H1 (cell line): ENCODE measurements around the gene EIF4E2. TPM values are rescaled to one million over a fixed set of nuclear protein-coding genes. Genes with fewer than 3 reads are reported as not detected.

ENCODE experiments used
- CTCF ChIA-PET: fragments of 300-600 bp; sonication (Branson Sonifier 250); formaldehyde crosslinking; loops from one replicate; lab custom pipeline; 2021; ENCODE audit not compliant: partially characterized antibody; lab: Charles Lee
- POLR2A ChIA-PET: fragments of 300-600 bp; sonication (Branson Sonifier 250); formaldehyde crosslinking; loops from one replicate; lab custom pipeline; 2021; ENCODE audit warnings: inconsistent platforms; ENCODE audit not compliant: partially characterized antibody; lab: Charles Lee
- DNase-seq, 2 experiments: peaks; one replicate each; pipeline versions ENCODE4 v3.0.0 to v3.0.0-alpha.2; 2010 to 2022; ENCODE audit warnings: low spot score in 2 of 2, low read depth in 1 of 2, mixed read lengths in 1 of 2
- FAIRE-seq: peaks from 2 replicates; lab custom pipeline; 2011; peaks lifted over from hg19 to GRCh38; lab: Jason Lieb, UNC
- H2AFZ ChIP-seq: 2 replicates; pipeline ENCODE4 v1.8.1; 2012; ENCODE audit warnings: low read length, inconsistent platforms
- H2AK5ac ChIP-seq: 2 replicates; pipeline ENCODE4 v1.6.1; 2013; ENCODE audit warnings: low read depth, low read length
- H2BK120ac ChIP-seq: replicated peaks from 2 replicates; pipeline ENCODE3; 2013; ENCODE audit warnings: low read depth, low read length, inconsistent platforms
- H2BK12ac ChIP-seq: 2 replicates; pipeline ENCODE4 v1.6.1; 2013; ENCODE audit warnings: low read depth, low read length
- H2BK15ac ChIP-seq: 2 replicates; pipeline ENCODE4 v1.6.1; 2013; ENCODE audit warnings: low read length
- H2BK20ac ChIP-seq: 2 replicates; pipeline ENCODE4 v1.6.1; 2013; ENCODE audit warnings: low read length
- H2BK5ac ChIP-seq: 2 replicates; pipeline ENCODE4 v1.6.1; 2013; ENCODE audit warnings: low read depth, low read length
- H3K14ac ChIP-seq: 2 replicates; pipeline ENCODE4 v1.6.1; 2013; ENCODE audit warnings: inconsistent platforms; ENCODE audit not compliant: insufficient read length
- H3K18ac ChIP-seq: 2 replicates; pipeline ENCODE4 v1.6.1; 2013; ENCODE audit warnings: low read length; ENCODE audit errors: extremely low read depth
- H3K23ac ChIP-seq: 2 replicates; pipeline ENCODE4 v1.6.1; 2013; ENCODE audit warnings: inconsistent platforms; ENCODE audit not compliant: insufficient read length
- H3K23me2 ChIP-seq: 2 replicates; pipeline ENCODE4 v1.6.1; 2013; ENCODE audit warnings: low read depth, low read length
- H3K27ac ChIP-seq: 2 replicates; pipeline ENCODE4 v1.6.1; 2011; ENCODE audit warnings: low read depth, low read length, inconsistent platforms
- H3K27me3 ChIP-seq, 4 experiments: replicated peaks in 1 of 4; 1 replicate in 1 of 4; 2 replicates in 3 of 4; pipeline versions ENCODE4 v1.6.1 to v1.8.1; 2011 to 2013; ENCODE audit warnings: low read length in 3 of 4, mild to moderate bottlenecking in 3 of 4, inconsistent platforms in 2 of 4, mixed read lengths in 2 of 4, moderate library complexity in 1 of 4; ENCODE audit not compliant: control insufficient read depth in 3 of 4, insufficient read depth in 3 of 4; ENCODE audit errors: extremely low read depth in 1 of 4
- H3K36me3 ChIP-seq, 4 experiments: 2 replicates each; pipeline versions ENCODE4 v1.6.1 to v1.8.1; 2011 to 2013; ENCODE audit warnings: mild to moderate bottlenecking in 4 of 4, low read length in 3 of 4, moderate library complexity in 2 of 4, control low read depth in 1 of 4, inconsistent platforms in 1 of 4; ENCODE audit not compliant: insufficient read depth in 4 of 4, control insufficient read depth in 2 of 4
- H3K4ac ChIP-seq: replicated peaks from 2 replicates; pipeline ENCODE3; 2013; ENCODE audit warnings: low read length, low read depth, mixed read lengths, inconsistent platforms; ENCODE audit not compliant: insufficient read length
- H3K4me1 ChIP-seq, 4 experiments: replicated peaks in 1 of 4; 1 replicate in 1 of 4; 2 replicates in 3 of 4; pipeline versions ENCODE4 v1.6.1 to v1.8.1; 2011 to 2013; ENCODE audit warnings: low read length in 3 of 4, inconsistent platforms in 2 of 4, mixed read lengths in 1 of 4; ENCODE audit not compliant: insufficient read depth in 4 of 4, control insufficient read depth in 3 of 4
- H3K4me2 ChIP-seq, 2 experiments: 2 replicates each; pipeline versions ENCODE4 v1.6.1 to v1.8.1; 2011 to 2013; ENCODE audit warnings: low read depth in 2 of 2, low read length in 2 of 2, control low read depth in 1 of 2, inconsistent platforms in 1 of 2, mild to moderate bottlenecking in 1 of 2; ENCODE audit not compliant: insufficient read depth in 1 of 2
- H3K4me3 ChIP-seq, 4 experiments: fragments of 200-600, 300-600 bp in 1 of 4; sonication (generic), shearing (Covaris generic), sonication (Bioruptor Twin) in 1 of 4; 2 replicates each; pipeline versions ENCODE4 v1.5.1 to v1.8.1; 2011 to 2016; ENCODE audit warnings: low read length in 4 of 4, low read depth in 3 of 4, control low read depth in 2 of 4, inconsistent platforms in 2 of 4, mild to moderate bottlenecking in 2 of 4, mixed read lengths in 1 of 4, moderate library complexity in 1 of 4; ENCODE audit not compliant: insufficient read depth in 2 of 4; ENCODE audit errors: extremely low read depth in 1 of 4
- H3K56ac ChIP-seq: replicated peaks from 2 replicates; pipeline ENCODE3; 2013; ENCODE audit warnings: low read depth, mild to moderate bottlenecking, mixed read lengths, low read length, inconsistent platforms; ENCODE audit not compliant: insufficient read length
- H3K79me1 ChIP-seq: 2 replicates; pipeline ENCODE4 v1.6.1; 2013; ENCODE audit warnings: low read depth, low read length, control low read depth
- H3K79me2 ChIP-seq, 2 experiments: 2 replicates each; pipeline versions ENCODE4 v1.6.1 to v1.8.1; 2012 to 2013; ENCODE audit warnings: low read length in 2 of 2, mild to moderate bottlenecking in 2 of 2, inconsistent platforms in 1 of 2; ENCODE audit not compliant: insufficient read depth in 2 of 2, control insufficient read depth in 1 of 2
- H3K9ac ChIP-seq, 4 experiments: replicated peaks in 1 of 4; 1 replicate in 1 of 4; 2 replicates in 3 of 4; pipeline versions ENCODE4 v1.6.1 to v1.8.1; 2011 to 2013; ENCODE audit warnings: low read depth in 3 of 4, low read length in 3 of 4, control low read depth in 2 of 4, mild to moderate bottlenecking in 2 of 4, moderate library complexity in 2 of 4, inconsistent platforms in 1 of 4; ENCODE audit errors: extremely low read depth in 1 of 4
- H3K9me3 ChIP-seq, 2 experiments: 2 replicates each; pipeline versions ENCODE4 v1.6.1 to v1.8.1; 2012 to 2013; ENCODE audit warnings: mild to moderate bottlenecking in 2 of 2, moderate library complexity in 2 of 2, control low read depth in 1 of 2, inconsistent platforms in 1 of 2, low read depth in 1 of 2, low read length in 1 of 2, mixed read lengths in 1 of 2; ENCODE audit not compliant: insufficient read depth in 2 of 2
- H4K20me1 ChIP-seq, 2 experiments: replicated peaks in 1 of 2; 2 replicates each; pipeline versions ENCODE3 to v1.8.1; 2011 to 2013; ENCODE audit warnings: inconsistent platforms in 2 of 2, low read length in 2 of 2, mild to moderate bottlenecking in 1 of 2; ENCODE audit not compliant: insufficient read depth in 2 of 2, control insufficient read depth in 1 of 2
- H4K5ac ChIP-seq: 2 replicates; pipeline ENCODE4 v1.6.1; 2013; ENCODE audit warnings: low read length, low read depth, mixed read lengths, inconsistent platforms; ENCODE audit not compliant: insufficient read length
- H4K8ac ChIP-seq: 2 replicates; pipeline ENCODE4 v1.8.0; 2013; ENCODE audit warnings: mild to moderate bottlenecking, moderate library complexity, low read length, inconsistent platforms; ENCODE audit not compliant: insufficient read depth; ENCODE audit errors: extremely low read depth
- H4K91ac ChIP-seq: replicated peaks from 2 replicates; pipeline ENCODE3; 2013; ENCODE audit warnings: low read length, mixed read lengths, inconsistent platforms; ENCODE audit not compliant: insufficient read length
- BACH1 ChIP-seq: IDR thresholded peaks from 2 replicates; pipeline ENCODE4 v1.6.1; 2012; ENCODE audit warnings: low read length, improper control_type of control experiment
- CBX8 ChIP-seq: fragments of 300-800, 300-1000 bp; sonication (generic); IDR thresholded peaks from 2 replicates; pipeline ENCODE4 v1.7.1; 2016; ENCODE audit warnings: low read depth, low read length, borderline replicate concordance
- EGR1 ChIP-seq: IDR thresholded peaks from 2 replicates; pipeline ENCODE4 v1.6.1; 2011; ENCODE audit warnings: low read depth, low read length, borderline replicate concordance
- EZH2 ChIP-seq: fragments of 200-600 bp; sonication (generic); IDR thresholded peaks from 2 replicates; pipeline ENCODE4 v1.7.1; 2012; ENCODE audit warnings: low read depth, mild to moderate bottlenecking, moderate library complexity, low read length, inconsistent platforms; ENCODE audit not compliant: severe bottlenecking
- HDAC6 ChIP-seq: IDR thresholded peaks from one replicate; pipeline ENCODE4 v1.7.1; 2012; ENCODE audit warnings: low read depth, mild to moderate bottlenecking, inconsistent platforms, low read length, moderate library complexity
- JUN ChIP-seq: IDR thresholded peaks from 2 replicates; pipeline ENCODE4 v1.6.1; 2011; ENCODE audit warnings: low read depth, mild to moderate bottlenecking, improper control_type of control experiment, low read length
- KDM1A ChIP-seq: fragments of 200-600, 300-600 bp; sonication (generic); IDR thresholded peaks from 2 replicates; pipeline ENCODE4 v1.7.1; 2016; ENCODE audit warnings: mild to moderate bottlenecking, low read length, borderline replicate concordance
- MAFK ChIP-seq: IDR thresholded peaks from 2 replicates; pipeline ENCODE4 v1.6.1; 2012; ENCODE audit warnings: low read depth, mild to moderate bottlenecking, improper control_type of control experiment, low read length
- SRF ChIP-seq: IDR thresholded peaks from 2 replicates; pipeline ENCODE4 v1.6.1; 2011; ENCODE audit warnings: mild to moderate bottlenecking, low read depth, low read length, moderate library complexity
- TEAD4 ChIP-seq: IDR thresholded peaks from 2 replicates; pipeline ENCODE4 v1.6.1; 2012; ENCODE audit warnings: low read depth, low read length, inconsistent platforms, mixed read lengths
- YY1 ChIP-seq: IDR thresholded peaks from 2 replicates; pipeline ENCODE4 v1.6.1; 2011; ENCODE audit warnings: low read depth, mild to moderate bottlenecking, low read length
- WGBS, 2 experiments: shearing (Covaris generic) in 1 of 2; methylation state at CpG; one replicate each; pipeline versions ENCODE4 v1.1.6 to v1.1.7; 2013 to 2015; ENCODE audit warnings: low lambda C conversion rate in 2 of 2, mixed read lengths in 2 of 2, inconsistent platforms in 1 of 2, low coverage in 1 of 2, missing lambda C conversion rate in 1 of 2; ENCODE audit not compliant: insufficient replicate concordance in 2 of 2, insufficient coverage in 1 of 2, insufficient read length in 1 of 2; ENCODE audit errors: extremely low coverage in 1 of 2, missing lambda C conversion rate in 1 of 2; 5-methylcytosine and 5-hydroxymethylcytosine counted together
- polyA plus RNA-seq, 7 experiments: library from polyadenylated mRNA; depleted of rRNA in 3 of 7; stranded (reverse) in 5 of 7; unstranded in 2 of 7; fragments of >200 nt in 5 of 7; fragments of 200-250 nt in 2 of 7; gene quantifications; 1 replicate in 5 of 7; 2 replicates in 1 of 7; 4 replicates in 1 of 7; pipeline versions ENCODE4 v1.2.1 to v1.2.3, GENCODE V29; 2011 to 2013; ENCODE audit warnings: missing spikeins in 2 of 7, mixed read lengths in 2 of 7
- total RNA-seq: library from RNA; stranded (reverse); fragmentation: NEBNext Ultra II Directional; extraction: Animal tissue kit (Norgen Biotek cat#: 25700); gene quantifications from 2 replicates; pipeline ENCODE4 v1.2.1, GENCODE V29; 2021

EIF4E2 gene
- total and polyA plus RNA-seq, 2 of the 8 experiments (the other 6 are each of a cell fraction or from before 2014, with no cell fraction given): 39.4 to 114 TPM

DNA sequence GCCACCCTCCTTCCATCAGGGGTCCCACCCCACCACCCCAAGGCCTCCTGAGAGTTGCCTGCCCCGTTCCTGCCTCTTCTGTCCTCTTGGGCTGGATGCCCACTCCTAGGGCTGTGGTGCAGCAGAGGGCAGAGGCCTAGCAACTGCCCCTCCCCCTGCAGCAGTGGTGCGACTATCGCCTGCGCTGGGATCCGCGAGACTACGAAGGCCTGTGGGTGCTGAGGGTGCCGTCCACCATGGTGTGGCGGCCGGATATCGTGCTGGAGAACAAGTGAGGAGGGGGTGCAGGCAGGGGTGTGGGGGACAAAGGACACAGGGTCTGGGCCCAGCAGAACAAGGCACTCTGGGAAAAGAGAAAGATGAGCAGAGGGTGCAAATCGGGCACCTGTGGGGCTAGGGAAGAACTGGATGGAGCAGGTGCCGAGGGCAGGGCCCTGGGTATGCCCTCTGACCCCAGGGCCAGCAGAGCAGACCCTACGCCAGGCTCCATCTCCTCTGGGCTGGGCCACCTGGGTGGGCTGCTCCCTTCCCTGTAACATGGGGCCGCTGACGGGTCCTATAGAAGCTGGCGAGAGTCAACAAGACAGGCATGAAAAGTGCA lies 9.9 kb upstream of the EIF4E2 start:
- Histone ChIP-seq H3K4me2 (no peak overlapping the region), H2BK5ac (no peak overlapping the region), H3K4me3 (no peak overlapping the region), H3K14ac (no peak overlapping the region), H3K27me3 (no peaks in the 10 kb centered on the region), H3K4ac (no peak overlapping the region), H3K4me1 (peaks cover 0 to 15% (median 10%) of the 10 kb centered on the region in 4 experiments; a peak in 6 of 7 replicates), H2BK20ac (no peak overlapping the region), H3K23me2 (0 out of 2 replicates have a peak, but pooled peaks cover 1% of the 10 kb centered on the region), H3K79me1 (no peaks in the 10 kb centered on the region), H3K9me3 (0 out of 4 replicates have a peak, but pooled peaks cover 0 to 5% of the 10 kb centered on the region in 2 experiments), H2BK15ac (no peak overlapping the region), H3K9ac (no peak overlapping the region), H3K79me2 (no peaks in the 10 kb centered on the region), H2BK12ac (no peak overlapping the region), H3K36me3 (no peaks in the 10 kb centered on the region), H2AFZ (no peak overlapping the region), H2BK120ac (no peak overlapping the region), H4K5ac (no peak overlapping the region), H4K91ac (no peak overlapping the region), H3K56ac (no peak overlapping the region), H3K23ac (no peak overlapping the region), H4K8ac (peak overlapping the region; percentile 29; the same call in 1 of the 2 replicates), H3K18ac (no peak overlapping the region), H2AK5ac (no peak overlapping the region), H4K20me1 (peaks cover 4% of the 10 kb centered on the region in 2 experiments), H3K27ac (no peak overlapping the region)
- DNase-seq: peak in 1 of 2 experiments; percentile 40
- POLR2A ChIA-PET: interaction anchor here (1.7 to 4.0 kb wide), 2 partner anchors 9 to 10 kb away, joined by 4 to 24 read pairs; partner anchors contain the start of genes EIF4E2 and TIGD1
- CTCF ChIA-PET: interaction anchor here (1.8 to 5.5 kb wide), 2 partner anchors 18 to 76 kb away, joined by 4 to 29 read pairs; partner anchors contain the start of gene PRSS56
- no peak for FAIRE-seq
- 83% methylated on average over 14 of the region's 17 CpGs; no CpG with 5 or more reads in 1 of the 2 experiments for WGBS, 2 experiments
- no peak for TF ChIP-seq CBX8
- no peak for TF ChIP-seq SRF
- no peak for TF ChIP-seq MAFK
- TF ChIP-seq BACH1: no peak
- no peak for TF ChIP-seq EZH2
- no peak for TF ChIP-seq HDAC6
- TF ChIP-seq EGR1: no peak
- TF ChIP-seq JUN: no peak
- TF ChIP-seq YY1: no peak
- no peak for TF ChIP-seq TEAD4
- TF ChIP-seq KDM1A: no peak
